B cell (primary cell): Measurements from ENCODE around the gene TSC1. TPM values are rescaled to one million over a fixed set of nuclear protein-coding genes. Genes with fewer than 3 reads are reported as not detected.

Experiments used
- ATAC-seq: fragments of 200-7000 bp; cut with Tn5 transposase; one replicate; pipeline ENCODE4 v1.10.0; 2021; ENCODE audit warnings: low read depth, mild to moderate bottlenecking, moderate number of reproducible peaks, moderate library complexity
- CTCF ChIA-PET: fragments of 350-600 bp; sonication (Branson Sonifier 250); formaldehyde crosslinking; loops from one replicate; lab custom pipeline; 2021; ENCODE audit warnings: antibody characterized with exemption, inconsistent platforms; lab: Charles Lee
- POLR2A ChIA-PET: fragments of 350-600 bp; sonication (Branson Sonifier 250); formaldehyde crosslinking; loops from one replicate; lab custom pipeline; 2021; ENCODE audit warnings: antibody characterized with exemption; lab: Charles Lee
- DNase-seq: peaks from one replicate; pipeline ENCODE4 v3.0.0; 2013
- H2AFZ ChIP-seq: 2 replicates; pipeline ENCODE4 v1.6.1; 2012; ENCODE audit warnings: mild to moderate bottlenecking, low read depth, low read length; ENCODE audit not compliant: insufficient read depth, poor library complexity, severe bottlenecking
- H3K27ac ChIP-seq, 2 donors: 1 replicate in 1 of 2; 2 replicates in 1 of 2; pipeline ENCODE4 v1.5.1; 2012 to 2013; ENCODE audit warnings: low read length in 2 of 2, mild to moderate bottlenecking in 2 of 2, moderate library complexity in 1 of 2
- H3K27me3 ChIP-seq, 4 experiments: fragments of 200-600 bp in 1 of 4; sonication (generic) in 1 of 4; replicated peaks in 1 of 4; 1 replicate in 2 of 4; 2 replicates in 2 of 4; pipeline versions ENCODE4 v1.6.1 to v1.7.0; 2013 to 2016; ENCODE audit warnings: low read length in 3 of 4, mild to moderate bottlenecking in 2 of 4, mixed read lengths in 1 of 4, moderate library complexity in 1 of 4; ENCODE audit not compliant: insufficient read depth in 4 of 4, control insufficient read depth in 3 of 4; ENCODE audit errors: control extremely low read depth in 1 of 4
- H3K36me3 ChIP-seq, 2 experiments: replicated peaks in 1 of 2; 1 replicate in 1 of 2; 2 replicates in 1 of 2; pipeline versions ENCODE4 v1.6.1 to v1.7.1; 2013; ENCODE audit warnings: low read length in 1 of 2; ENCODE audit not compliant: insufficient read depth in 2 of 2, control insufficient read depth in 1 of 2; ENCODE audit errors: control extremely low read depth in 1 of 2, extremely low read depth in 1 of 2
- H3K4me1 ChIP-seq, 2 donors: fragments of 200-600 bp in 1 of 2; sonication (generic) in 1 of 2; 1 replicate in 1 of 2; 2 replicates in 1 of 2; pipeline versions ENCODE4 v1.5.1 to v1.6.1; 2013 to 2017; ENCODE audit warnings: low read length in 2 of 2; ENCODE audit not compliant: control insufficient read depth in 2 of 2, insufficient read depth in 2 of 2
- H3K4me2 ChIP-seq: replicated peaks from 2 replicates; pipeline ENCODE3; 2012; ENCODE audit warnings: mild to moderate bottlenecking, low read depth, low read length; ENCODE audit not compliant: poor library complexity, severe bottlenecking
- H3K4me3 ChIP-seq, 5 experiments: fragments of 200-600 bp in 1 of 5; sonication (generic) in 1 of 5; 1 replicate in 3 of 5; 2 replicates in 2 of 5; pipeline versions ENCODE4 v1.5.1 to v1.7.0; 2011 to 2016; ENCODE audit warnings: low read length in 4 of 5, mild to moderate bottlenecking in 4 of 5, low read depth in 2 of 5, control low read depth in 1 of 5, moderate library complexity in 1 of 5; ENCODE audit not compliant: insufficient read depth in 1 of 5; ENCODE audit errors: control extremely low read depth in 1 of 5, extremely low read depth in 1 of 5
- H3K79me2 ChIP-seq: fragments of 200-600 bp; sonication (generic); one replicate; pipeline ENCODE4 v1.6.0; 2016; ENCODE audit warnings: low read length; ENCODE audit not compliant: control insufficient read depth, insufficient read depth
- H3K9ac ChIP-seq: fragments of 200-600 bp; sonication (generic); 2 replicates; pipeline ENCODE4 v1.6.1; 2017; ENCODE audit warnings: mild to moderate bottlenecking, low read length, moderate library complexity
- H3K9me3 ChIP-seq, 3 donors: one replicate each; pipeline versions ENCODE4 v1.6.1 to v1.7.1; 2013; ENCODE audit warnings: low read length in 2 of 3; ENCODE audit not compliant: control insufficient read depth in 2 of 3, insufficient read depth in 1 of 3; ENCODE audit errors: control extremely low read depth in 1 of 3
- H4K20me1 ChIP-seq: 2 replicates; pipeline ENCODE4 v1.6.0; 2012; ENCODE audit warnings: mild to moderate bottlenecking, low read length; ENCODE audit not compliant: insufficient read depth, control insufficient read depth, poor library complexity, severe bottlenecking
- H3K27ac Mint-ChIP-seq: one replicate; pipeline ENCODE4 v1.8.0; 2021; ENCODE audit warnings: mixed read lengths
- H3K27me3 Mint-ChIP-seq: one replicate; pipeline ENCODE4 v1.8.0; 2021; ENCODE audit warnings: mixed read lengths
- H3K4me1 Mint-ChIP-seq: one replicate; pipeline ENCODE4 v1.8.0; 2021; ENCODE audit warnings: mixed read lengths
- H3K4me3 Mint-ChIP-seq: one replicate; pipeline ENCODE4 v1.8.0; 2021; ENCODE audit warnings: mixed read lengths
- H3K9me3 Mint-ChIP-seq: one replicate; pipeline ENCODE4 v1.8.0; 2022; ENCODE audit warnings: mixed read lengths; ENCODE audit not compliant: insufficient read depth
- CTCF ChIP-seq: fragments of 200-600 bp; IDR thresholded peaks from one replicate; pipeline ENCODE4 v1.8.0; 2022; ENCODE audit warnings: antibody characterized with exemption, mild to moderate bottlenecking
- EZH2 ChIP-seq: IDR thresholded peaks from 2 replicates; pipeline ENCODE4 v1.6.1; 2012; ENCODE audit warnings: borderline replicate concordance, low read depth, mild to moderate bottlenecking, moderate library complexity, low read length; ENCODE audit not compliant: insufficient read depth, poor library complexity, severe bottlenecking
- WGBS: methylation state at CpG from one replicate; pipeline ENCODE4 v1.1.5; 2013; ENCODE audit warnings: missing lambda C conversion rate; ENCODE audit not compliant: insufficient coverage; 5-methylcytosine and 5-hydroxymethylcytosine counted together
- intact Hi-C: fragments of 100-400 bp; cut with micrococcal nuclease; formaldehyde crosslinking; loops from one replicate; pipeline ENCODE4 v1.10.0; 2022
- polyA plus RNA-seq: library from polyadenylated mRNA; depleted of rRNA; stranded (reverse); fragments of >200 nt; gene quantifications from 2 replicates; pipeline ENCODE4 v1.2.3, GENCODE V29; 2012
- total RNA-seq, 2 donors: library from RNA; stranded (reverse); fragments of 120-200 nt in 1 of 2; gene quantifications; 1 replicate in 1 of 2; 2 replicates in 1 of 2; pipeline versions ENCODE4 v1.2.3 to v1.2.4, GENCODE V29; 2013 to 2022

Gene TSC1
- total and polyA plus RNA-seq, 2 donors (not counting 1 experiment from before 2014, with no cell fraction given): 34.4 to 102 TPM

- TF ChIP-seq EZH2: no peak
- TF ChIP-seq CTCF: no peak
- intact Hi-C loops: no loop called here
- no peak overlapping the region for H3K4me3 Mint-ChIP-seq
- Histone ChIP-seq H3K4me3 (no peak overlapping the region), H3K27ac (no peak overlapping the region), H3K4me1 (peaks cover 18 to 23% of the 10 kb centered on the region in 2 donors), H3K27me3 (no peaks in the 10 kb centered on the region), H3K4me2 (no peak overlapping the region), H3K9ac (no peak overlapping the region), H3K79me2 (peaks cover 25% of the 10 kb centered on the region), H4K20me1 (no peaks in the 10 kb centered on the region), H3K36me3 (no peaks in the 10 kb centered on the region), H3K9me3 (no peaks in the 10 kb centered on the region), H2AFZ (peak overlapping the region; percentile 7)
- peaks cover 3% of the 10 kb centered on the region for H3K27me3 Mint-ChIP-seq
- H3K4me1 Mint-ChIP-seq: peaks cover 23% of the 10 kb centered on the region
- H3K27ac Mint-ChIP-seq: no peak overlapping the region
- ATAC-seq (no peak), DNase-seq (no peak)
- ChIA-PET CTCF (interaction anchor here (1.0 to 1.6 kb wide), 2 partner anchors 13 to 45 kb away, joined by 3 to 8 read pairs; no protein-coding TSS in a partner anchor), POLR2A (interaction anchor here (0.5 to 0.7 kb wide), 3 partner anchors 41 to 1191 kb away, joined by 3 to 6 read pairs (median 5); no protein-coding TSS in a partner anchor)
- 95% methylated on average over 7 of the region's 7 CpGs for WGBS
- H3K9me3 Mint-ChIP-seq: no peaks in the 10 kb centered on the region
Measured at GRCh38 chr9:132946631-132947295, 2.3 kb upstream of the TSC1 start.

- intact Hi-C loops: no loop called here
- H3K4me1 ChIP-seq: peaks cover 18 to 23% of the 10 kb centered on the region in 2 donors
- no peak overlapping the region for H3K4me2 ChIP-seq
- TF ChIP-seq EZH2 (no peak), CTCF (no peak)
- no peak for DNase-seq
- H3K79me2 ChIP-seq: peaks cover 30% of the 10 kb centered on the region
- WGBS: no CpG with 5 or more reads among the region's 3 CpGs
- Mint-ChIP-seq H3K4me1 (peaks cover 23% of the 10 kb centered on the region), H3K9me3 (no peaks in the 10 kb centered on the region), H3K27me3 (no peaks in the 10 kb centered on the region), H3K4me3 (peak overlapping the region; percentile 98), H3K27ac (peak overlapping the region; percentile 100)
- no peak for ATAC-seq
- H3K9ac ChIP-seq: no peak overlapping the region
- H3K4me3 ChIP-seq: no peak overlapping the region
- peak overlapping the region; percentile 7 for H2AFZ ChIP-seq
- H3K9me3 ChIP-seq: no peaks in the 10 kb centered on the region
- ChIA-PET POLR2A (no interaction called here), CTCF (interaction anchor here (1.0 kb wide), 1 partner anchor 12 kb away, joined by 3 read pairs; no protein-coding TSS in a partner anchor)
- no peaks in the 10 kb centered on the region for H4K20me1 ChIP-seq
- H3K27me3 ChIP-seq: no peaks in the 10 kb centered on the region
- no peaks in the 10 kb centered on the region for H3K36me3 ChIP-seq
- no peak overlapping the region for H3K27ac ChIP-seq
Measured at GRCh38 chr9:132946211-132946610, 1.8 kb upstream of the TSC1 start.
